ENCODE measurements around the gene ARMCX5.

ARMCX5 gene

DNA sequence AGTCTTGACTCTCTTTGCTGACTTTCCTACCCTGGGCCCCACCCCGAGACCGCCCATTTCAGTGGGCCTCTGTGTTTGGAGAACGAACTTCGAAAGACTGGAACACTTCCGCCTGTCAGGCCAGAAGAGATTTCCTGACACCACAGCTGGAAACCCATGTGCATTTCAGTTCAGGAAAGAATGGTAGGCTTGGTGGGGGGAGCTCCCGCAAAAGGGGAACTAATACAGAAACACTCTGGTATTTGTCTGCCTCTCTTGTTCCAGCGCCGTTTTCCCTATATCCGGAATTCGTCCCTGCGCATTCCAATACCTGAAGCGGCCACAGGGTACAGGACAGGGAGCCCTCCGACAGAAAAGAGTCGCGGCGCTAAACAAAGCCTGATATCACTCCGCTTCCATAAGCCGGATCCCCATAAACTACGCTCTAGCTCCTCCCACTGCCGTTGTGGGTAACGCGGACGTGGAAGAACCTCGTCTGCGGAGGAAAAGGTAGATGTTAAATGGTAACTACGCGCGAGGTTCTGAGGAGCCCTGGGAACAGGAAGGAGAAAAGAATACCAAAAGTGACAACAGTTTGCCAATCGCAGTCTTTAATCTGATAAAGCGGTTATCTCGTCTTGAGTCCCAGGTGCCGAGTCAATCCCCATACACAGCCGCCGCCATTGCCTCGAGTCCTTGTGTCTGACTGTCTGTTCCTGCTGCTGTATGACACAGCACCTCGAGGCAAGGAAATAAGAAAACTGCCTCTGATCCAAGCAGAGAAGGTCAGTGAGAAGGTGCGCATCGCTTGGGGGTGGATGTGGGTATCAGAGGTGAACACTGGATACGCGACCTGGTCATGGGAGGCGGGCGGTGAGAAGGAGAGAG, at the start of gene ARMCX5:
Gene ARMCX5 (plus strand): TSS at position 432 of the 867 bp plus-strand sequence. CDS start 2,627 bp downstream, outside the sequence.
- DNase-seq (ENCODE audit: low spot score): peak; percentile 78

- no peak for DNase-seq (ENCODE audit: low spot score)
Measured at GRCh38 chrX:102558607-102559006, 40.7 kb upstream of the ARMCX5 start.

DNA sequence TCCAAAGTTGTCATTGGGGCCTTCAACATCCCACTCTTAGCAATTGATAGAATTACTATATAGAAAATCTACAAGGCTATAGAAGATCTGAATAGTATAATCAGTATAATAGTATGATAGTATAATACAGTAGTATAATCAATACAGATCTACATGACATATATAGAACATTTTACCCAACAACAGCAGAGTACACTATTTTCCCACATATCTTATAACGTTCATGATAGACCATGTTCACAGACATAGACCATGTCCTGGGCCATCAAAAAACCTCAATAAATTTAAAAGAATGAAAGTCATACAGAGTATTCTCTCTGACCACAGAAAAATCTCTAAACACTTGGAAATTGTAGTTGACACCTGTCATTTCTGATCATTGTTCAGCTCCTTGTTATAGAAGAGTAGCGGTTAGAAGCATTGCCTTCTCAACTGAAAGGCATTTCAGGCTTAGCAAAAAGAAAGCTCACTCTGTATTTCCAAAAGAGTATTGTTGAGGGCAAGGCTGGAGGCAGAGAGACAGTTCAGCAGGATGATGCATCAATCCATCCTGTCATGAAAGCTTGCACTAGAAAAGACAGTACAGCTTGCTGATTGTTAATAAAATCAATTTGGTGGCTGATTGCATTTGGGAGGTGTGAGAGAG, 38.8 kb upstream of the ARMCX5 start:
- no peak for DNase-seq (ENCODE audit: low spot score)

- no peak for DNase-seq (ENCODE audit: low spot score)
Measured at GRCh38 chrX:102580891-102581290, 18.4 kb upstream of the ARMCX5 start.

GRCh38 chrX:102593367-102593766, 5.9 kb upstream of the ARMCX5 start:
- DNase-seq (ENCODE audit: low spot score): no peak

DNA sequence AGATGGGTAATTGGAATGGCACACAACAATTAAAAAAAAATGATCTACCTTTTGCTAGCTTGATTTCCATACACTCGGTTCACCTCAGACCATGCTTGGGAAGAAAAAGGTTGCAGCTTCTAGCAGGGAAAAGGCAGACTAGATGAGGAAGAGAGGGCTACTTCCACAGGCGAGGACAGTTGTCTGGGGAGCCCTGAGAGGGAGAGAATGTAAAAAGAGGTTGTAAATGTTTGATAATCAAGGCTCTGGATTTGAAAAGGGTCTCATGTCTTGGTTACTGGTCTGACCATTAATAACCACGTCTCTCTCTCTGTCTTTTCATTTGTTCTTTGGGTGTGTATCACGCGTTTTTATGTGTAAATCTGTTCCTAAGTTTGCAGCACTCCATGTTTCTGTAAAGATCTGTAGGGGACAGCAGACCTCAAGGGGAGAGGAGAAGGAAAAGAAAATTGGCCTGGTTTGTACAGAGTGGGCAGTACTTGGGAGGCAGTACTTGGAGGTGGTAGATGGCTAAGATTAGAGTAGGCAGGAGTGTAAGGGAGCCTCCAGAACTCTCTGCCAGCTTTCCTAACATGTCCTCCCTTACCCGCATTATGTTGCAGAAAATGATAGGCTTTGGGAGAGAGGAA, 750 bp downstream of the ARMCX5 start:
- peak; percentile 32 for DNase-seq (ENCODE audit: low spot score)

DNA sequence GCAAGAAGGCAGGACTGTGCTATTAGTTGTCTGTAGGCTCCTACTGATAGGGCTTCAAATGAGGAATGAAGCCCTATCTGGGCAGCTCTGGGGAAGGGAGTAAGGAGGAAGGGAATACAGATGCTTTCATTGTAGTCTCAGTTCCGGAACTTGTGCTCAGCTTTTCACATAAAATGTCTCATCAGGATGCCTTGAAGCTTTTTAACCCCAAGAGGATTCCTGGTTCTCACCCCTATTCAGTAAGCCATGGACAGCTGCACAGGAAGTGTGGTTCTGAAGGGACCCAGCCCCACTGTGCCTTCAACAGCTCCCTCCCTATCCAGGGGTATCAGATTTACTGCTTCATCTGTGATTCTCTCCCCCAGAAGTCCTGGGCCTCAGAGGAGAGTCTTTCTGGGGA, 5.0 kb downstream of the ARMCX5 start:
- no peak for DNase-seq (ENCODE audit: low spot score)

DNA sequence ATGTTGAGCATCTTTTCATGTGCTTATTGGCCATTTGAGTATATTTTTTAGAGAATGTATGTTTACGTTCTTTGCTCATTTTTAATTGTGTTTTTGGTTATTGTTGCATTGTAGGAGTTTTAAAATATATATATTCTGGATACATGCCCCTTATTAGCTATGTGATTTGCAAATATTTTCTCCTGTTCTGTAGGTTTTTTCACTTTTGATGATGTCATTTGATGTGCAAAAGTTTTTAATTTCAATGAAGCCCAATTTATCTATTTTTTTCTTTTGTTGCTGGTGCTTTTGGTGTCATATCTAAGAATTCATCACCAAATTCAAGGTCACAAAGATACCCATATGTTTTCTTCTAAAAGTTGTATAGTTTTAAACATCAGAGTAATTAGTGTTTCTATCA, 6.8 kb downstream of the ARMCX5 start:
- no peak for DNase-seq (ENCODE audit: low spot score)

DNA sequence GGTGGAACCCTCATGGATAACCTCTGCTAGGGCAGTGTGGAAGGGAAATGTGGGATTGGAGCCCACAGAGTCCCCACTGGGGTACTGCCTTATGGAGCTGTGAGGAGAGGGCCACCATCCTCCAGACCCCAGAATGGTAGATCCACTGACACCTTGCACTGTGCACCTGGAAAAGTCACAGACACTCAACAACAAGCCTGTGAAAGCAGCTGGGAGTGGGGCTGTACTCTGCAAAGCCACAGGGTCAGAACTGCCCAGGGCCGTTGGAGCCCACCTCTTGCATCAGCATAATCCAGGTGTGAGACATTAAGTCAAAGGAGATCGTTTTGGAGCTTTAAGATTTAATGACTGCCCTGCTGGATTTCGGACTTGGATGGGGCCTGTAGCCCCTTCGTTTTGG, 11.6 kb downstream of the ARMCX5 start:
- DNase-seq (ENCODE audit: low spot score): no peak

DNA sequence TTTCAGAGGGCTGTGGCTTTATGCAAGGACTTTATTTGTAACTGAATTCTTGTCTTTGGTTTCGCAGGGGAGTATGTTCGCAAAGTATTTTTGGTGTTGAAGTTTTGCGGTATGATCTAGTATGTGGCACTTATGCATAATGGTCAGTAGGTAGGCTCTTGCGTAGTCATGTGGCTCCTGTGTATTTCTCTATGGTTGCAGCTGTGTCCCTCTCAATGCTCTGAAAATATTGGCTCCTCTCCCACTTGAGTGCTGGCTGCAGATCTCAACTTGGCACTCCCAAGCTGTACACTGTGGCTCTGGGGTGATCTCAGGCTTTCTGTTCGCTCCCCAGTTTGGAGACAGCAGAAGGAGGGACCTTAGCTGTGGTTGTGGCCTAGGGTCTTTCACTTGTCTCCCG, 24.8 kb downstream of the ARMCX5 start:
- DNase-seq (ENCODE audit: low spot score): peak; percentile 46

- DNase-seq (ENCODE audit: low spot score): no peak
Measured at GRCh38 chrX:102627640-102628039, 28.3 kb downstream of the ARMCX5 start.

DNA sequence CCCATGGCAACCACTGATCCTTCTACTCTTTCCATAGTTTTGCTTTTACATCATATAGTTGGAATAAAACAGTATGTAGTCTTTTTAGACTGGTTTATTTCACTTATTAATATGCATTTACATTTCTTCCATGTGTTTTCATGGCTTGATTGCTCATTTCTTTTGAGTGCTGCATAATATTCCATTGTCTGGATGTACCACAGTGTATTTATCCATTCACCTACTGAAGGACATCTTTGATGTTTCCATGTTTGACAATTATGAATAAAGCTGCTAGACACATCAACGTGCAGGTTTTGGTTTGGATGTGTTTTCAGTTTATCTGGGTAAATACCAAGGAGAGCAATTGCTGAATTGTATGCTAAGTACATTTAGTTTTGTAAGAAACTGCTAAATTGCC, 38.2 kb downstream of the ARMCX5 start:
- DNase-seq (ENCODE audit: low spot score): no peak

GRCh38 chrX:102650903-102651241, 51.6 kb downstream of the ARMCX5 start:
- DNase-seq (ENCODE audit: low spot score): no peak

DNA sequence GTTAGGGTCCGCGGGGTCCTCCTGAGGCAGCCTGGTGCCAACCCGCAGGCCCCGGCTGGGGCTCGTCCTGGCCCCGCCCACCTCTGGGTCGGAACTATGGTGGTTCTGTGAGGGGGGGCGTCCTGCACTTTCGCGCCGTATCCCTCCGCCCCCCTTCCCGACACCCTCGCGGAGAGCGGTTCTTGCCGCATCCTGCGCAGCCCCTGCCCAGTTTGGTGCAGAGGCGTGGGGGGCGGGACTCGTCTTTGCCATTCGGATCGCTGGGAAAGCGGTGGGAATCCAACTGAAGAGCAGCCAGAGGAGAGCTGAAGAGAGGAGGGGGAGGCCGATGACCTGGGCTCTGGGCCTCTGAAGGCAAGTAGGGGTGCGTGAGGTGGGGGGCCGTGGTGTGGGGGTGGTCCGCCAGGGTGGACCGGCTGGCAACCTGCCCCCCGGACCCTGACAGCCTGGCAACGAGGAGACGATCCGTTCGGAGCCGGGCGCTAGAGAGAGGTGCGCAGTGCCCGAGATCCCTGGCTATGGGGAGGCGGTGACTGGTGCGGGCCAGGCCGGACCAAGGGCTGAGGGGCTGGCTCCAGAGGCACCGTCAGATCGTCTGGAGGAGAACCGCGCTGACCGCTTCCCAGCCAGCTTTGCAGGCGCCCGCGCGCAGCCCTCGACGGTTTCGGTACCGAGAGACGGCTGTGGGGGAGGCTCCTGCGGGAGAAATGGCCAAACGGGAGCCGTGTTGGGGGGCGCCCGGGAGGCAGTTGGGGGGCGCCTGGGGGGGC, 52.1 kb downstream of the ARMCX5 start, which contains the start of gene GPRASP1:
Gene GPRASP1 (plus strand): TSS at position 242 of the 770 bp plus-strand sequence. CDS start 2,431 bp downstream, outside the sequence.
- no peak for DNase-seq (ENCODE audit: low spot score)

DNA sequence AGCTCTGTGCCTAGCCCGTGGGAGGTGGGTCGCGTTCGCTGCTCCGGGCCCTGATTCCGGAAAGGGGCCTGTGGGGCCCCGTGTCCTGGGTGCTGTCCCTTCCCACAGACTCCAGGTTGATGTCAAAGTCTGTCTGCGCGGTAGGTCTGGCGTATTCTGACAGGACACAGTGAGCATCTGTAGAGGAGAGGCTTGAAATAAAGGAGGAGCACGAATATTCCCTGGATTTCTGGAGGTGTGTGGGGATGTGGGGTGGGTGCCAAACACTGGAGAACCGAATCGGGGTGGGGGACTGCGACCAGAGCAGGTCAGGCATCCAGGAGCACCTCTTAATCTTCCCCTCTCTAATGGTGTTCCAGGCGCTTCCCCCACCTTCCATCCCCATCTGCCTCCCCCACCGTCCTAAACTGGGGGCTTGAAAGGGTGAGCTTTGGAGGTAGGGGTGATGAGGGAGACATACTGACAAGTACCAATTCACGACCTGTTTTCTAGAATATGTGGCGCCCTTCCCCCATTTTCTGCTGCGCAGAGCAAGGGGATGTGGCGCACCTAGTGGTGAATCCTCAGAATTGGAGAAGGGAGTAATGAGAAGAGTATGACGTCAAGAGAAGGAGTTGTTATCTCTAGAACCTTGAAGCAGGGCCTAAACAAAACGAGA, 52.8 kb downstream of the ARMCX5 start:
- peak; percentile 64 for DNase-seq (ENCODE audit: low spot score)
